T-cell (primary cell): Measurements from ENCODE around the gene HSPB3. TPM values are rescaled to one million over a fixed set of nuclear protein-coding genes. Genes with fewer than 3 reads are reported as not detected.
"Not testable (repeated sequence)": the region's sequence is repeated elsewhere in the genome, so short reads cannot be mapped to it uniquely, and the experiment has no call there.

ENCODE experiments used
- ATAC-seq, 4 experiments: fragments of 200-7000 bp in 3 of 4; fragments of 150-1000 bp in 1 of 4; cut with Tn5 transposase; replicated peaks in 1 of 4; 1 replicate in 3 of 4; 2 replicates in 1 of 4; pipeline ENCODE4 v1.10.0; 2021; ENCODE audit warnings: moderate library complexity in 3 of 4, mild to moderate bottlenecking in 2 of 4, moderate number of reproducible peaks in 1 of 4
- CTCF ChIA-PET, 2 donors: fragments of 300-600 bp; sonication (Branson Sonifier 250); formaldehyde crosslinking; loops; one replicate each; lab custom pipeline; 2022; ENCODE audit warnings: antibody characterized with exemption in 2 of 2; lab: Charles Lee
- POLR2A ChIA-PET, 2 donors: fragments of 300-600 bp; sonication (Branson Sonifier 250); formaldehyde crosslinking; loops; one replicate each; lab custom pipeline; 2022; ENCODE audit warnings: antibody characterized with exemption in 2 of 2; lab: Charles Lee
- DNase-seq, 35 experiments: peaks; one replicate each; pipeline versions ENCODE4 v3.0.0 to v3.0.0-alpha.2; 2013 to 2023
- H3K27ac ChIP-seq: one replicate; pipeline ENCODE4 v1.5.1; 2013; ENCODE audit warnings: low read length
- H3K27me3 ChIP-seq, 2 experiments: replicated peaks in 1 of 2; 1 replicate in 1 of 2; 2 replicates in 1 of 2; pipeline versions ENCODE4 v1.6.1 to v1.7.0; 2013; ENCODE audit warnings: low read length in 1 of 2, mixed read lengths in 1 of 2; ENCODE audit not compliant: control insufficient read depth in 2 of 2, insufficient read depth in 2 of 2; ENCODE audit errors: extremely low read depth in 1 of 2
- H3K36me3 ChIP-seq, 2 donors: 1 replicate in 1 of 2; 2 replicates in 1 of 2; pipeline versions ENCODE4 v1.6.1 to v1.7.0; 2013; ENCODE audit warnings: low read length in 1 of 2; ENCODE audit not compliant: control insufficient read depth in 2 of 2, insufficient read depth in 1 of 2; ENCODE audit errors: extremely low read depth in 1 of 2
- H3K4me1 ChIP-seq, 2 experiments: 1 replicate in 1 of 2; 2 replicates in 1 of 2; pipeline versions ENCODE4 v1.6.1 to v1.7.0; 2013; ENCODE audit warnings: low read length in 2 of 2, mixed read lengths in 1 of 2; ENCODE audit not compliant: insufficient read depth in 2 of 2, control insufficient read depth in 1 of 2; ENCODE audit errors: extremely low read depth in 1 of 2
- H3K4me3 ChIP-seq, 2 donors: 1 replicate in 1 of 2; 2 replicates in 1 of 2; pipeline versions ENCODE4 v1.5.1 to v1.7.0; 2013; ENCODE audit warnings: mild to moderate bottlenecking in 2 of 2, low read length in 1 of 2, moderate library complexity in 1 of 2; ENCODE audit not compliant: control insufficient read depth in 1 of 2; ENCODE audit errors: extremely low read depth in 1 of 2
- H3K9me3 ChIP-seq: 2 replicates; pipeline ENCODE4 v1.7.0; 2013
- H3K27ac Mint-ChIP-seq, 2 donors: one replicate each; pipeline ENCODE4 v1.8.0; 2020 to 2021; ENCODE audit warnings: mild to moderate bottlenecking in 2 of 2, mixed read lengths in 2 of 2
- H3K27me3 Mint-ChIP-seq, 2 donors: one replicate each; pipeline ENCODE4 v1.8.0; 2021 to 2022; ENCODE audit warnings: mixed read lengths in 2 of 2
- H3K36me3 Mint-ChIP-seq: one replicate; pipeline ENCODE4 v1.8.0; 2021; ENCODE audit warnings: mixed read lengths
- H3K4me1 Mint-ChIP-seq, 3 donors: one replicate each; pipeline ENCODE4 v1.8.0; 2020 to 2022; ENCODE audit warnings: mixed read lengths in 3 of 3, mild to moderate bottlenecking in 1 of 3
- H3K4me3 Mint-ChIP-seq, 3 donors: one replicate each; pipeline ENCODE4 v1.8.0; 2020 to 2022; ENCODE audit warnings: mild to moderate bottlenecking in 3 of 3, mixed read lengths in 3 of 3, moderate library complexity in 3 of 3
- H3K9me3 Mint-ChIP-seq, 3 donors: one replicate each; pipeline ENCODE4 v1.8.0; 2020 to 2022; ENCODE audit warnings: mixed read lengths in 3 of 3
- WGBS: methylation state at CpG from one replicate; pipeline ENCODE4 v1.1.5; 2013; ENCODE audit warnings: missing lambda C conversion rate; ENCODE audit not compliant: insufficient coverage; 5-methylcytosine and 5-hydroxymethylcytosine counted together
- total RNA-seq, 35 experiments: library from RNA in 6 of 35; stranded (reverse) in 6 of 35; fragments of 120-200 nt in 1 of 35; gene quantifications; one replicate each; pipeline versions ENCODE4 v1.2.1 to v1.2.4 and lab custom pipeline; 2013 to 2026

The HSPB3 gene
- total RNA-seq, 5 donors from 2014 or later (not counting 1 experiment from before 2014, with no cell fraction given): not detected

DNA sequence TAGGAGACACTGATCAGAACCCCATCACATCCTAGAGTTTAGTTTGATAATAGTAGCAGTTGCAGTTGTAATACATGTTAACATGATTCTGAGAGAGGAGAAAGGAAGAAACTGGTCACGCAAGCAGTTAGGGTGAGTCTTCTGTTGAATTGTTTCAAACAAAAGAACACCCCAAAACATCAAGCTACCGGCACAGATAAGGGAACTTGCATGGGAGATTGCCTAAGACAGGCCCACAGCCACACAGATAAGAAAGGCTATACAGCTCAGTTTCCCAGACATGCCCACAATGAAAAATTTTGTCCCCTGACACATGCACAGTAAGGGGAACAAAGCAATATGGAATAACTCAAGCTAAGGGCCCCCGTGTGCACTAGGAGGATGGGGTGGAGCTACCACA is 15.9 kb downstream of the HSPB3 start:
- CTCF ChIA-PET: interaction anchor here (1.5 to 2.8 kb wide), 4 partner anchors 10 to 374 kb away, joined by 4 to 9 read pairs (median 4); no protein-coding TSS in a partner anchor
- H3K4me3 Mint-ChIP-seq: no peak overlapping the region
- no peak for DNase-seq
- H3K4me1 ChIP-seq: no peaks in the 10 kb centered on the region
- WGBS: 0% methylated on average over 1 of the region's 3 CpGs
- H3K27ac ChIP-seq: no peak overlapping the region
- H3K36me3 Mint-ChIP-seq: peaks cover 3% of the 10 kb centered on the region
- no peak for ATAC-seq
- POLR2A ChIA-PET: no interaction called here
- peaks cover 4 to 9% of the 10 kb centered on the region in 2 donors for H3K27me3 Mint-ChIP-seq
- H3K4me3 ChIP-seq: no peak overlapping the region
- H3K9me3 Mint-ChIP-seq: peaks cover 0 to 4% (median 0%) of the 10 kb centered on the region in 3 donors
- H3K9me3 ChIP-seq: no peaks in the 10 kb centered on the region
- H3K27me3 ChIP-seq: peaks cover 0 to 7% of the 10 kb centered on the region in 2 experiments
- no peak overlapping the region for H3K27ac Mint-ChIP-seq
- H3K36me3 ChIP-seq: no peaks in the 10 kb centered on the region
- peaks cover 7 to 10% (median 9%) of the 10 kb centered on the region in 3 donors for H3K4me1 Mint-ChIP-seq

DNA sequence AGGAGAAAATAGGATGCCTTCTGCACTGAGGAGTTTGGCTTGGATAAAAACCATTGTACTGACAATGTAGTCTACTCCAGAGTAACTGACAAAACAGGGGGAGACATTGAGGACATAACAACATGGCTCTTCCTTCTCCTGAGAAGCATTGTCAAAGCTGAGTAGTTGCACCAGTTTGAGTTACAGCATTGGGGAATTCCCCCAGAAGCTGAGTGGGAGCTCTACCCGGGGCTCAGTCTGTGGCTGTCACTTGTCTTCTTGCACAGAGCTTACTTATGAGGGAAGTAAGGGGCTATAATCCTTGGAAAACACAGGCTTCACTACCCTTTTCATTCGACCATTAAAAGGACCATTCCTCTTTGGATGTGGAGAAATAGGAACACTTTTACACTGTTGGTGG is 21.2 kb downstream of the HSPB3 start:
- Mint-ChIP-seq H3K9me3 (peaks cover 0 to 3% (median 0%) of the 10 kb centered on the region in 3 donors), H3K36me3 (peaks cover 3% of the 10 kb centered on the region), H3K27me3 (peaks cover 14 to 19% of the 10 kb centered on the region in 2 donors), H3K4me3 (no peak overlapping the region), H3K27ac (no peak overlapping the region), H3K4me1 (no peaks in the 10 kb centered on the region)
- no CpG with 5 or more reads among the region's 2 CpGs for WGBS
- CTCF ChIA-PET: no interaction called here
- no peak overlapping the region for H3K27ac ChIP-seq
- no peak overlapping the region for H3K4me3 ChIP-seq
- H3K36me3 ChIP-seq: no peaks in the 10 kb centered on the region
- POLR2A ChIA-PET: interaction anchor here in 1 of 2 donors (0.6 kb wide), 1 partner anchor 27 kb away, joined by 3 read pairs; no protein-coding TSS in a partner anchor
- no peak for ATAC-seq
- peaks cover 0 to 6% of the 10 kb centered on the region in 2 experiments for H3K27me3 ChIP-seq
- no peaks in the 10 kb centered on the region for H3K4me1 ChIP-seq
- no peak for DNase-seq
- no peaks in the 10 kb centered on the region for H3K9me3 ChIP-seq

DNA sequence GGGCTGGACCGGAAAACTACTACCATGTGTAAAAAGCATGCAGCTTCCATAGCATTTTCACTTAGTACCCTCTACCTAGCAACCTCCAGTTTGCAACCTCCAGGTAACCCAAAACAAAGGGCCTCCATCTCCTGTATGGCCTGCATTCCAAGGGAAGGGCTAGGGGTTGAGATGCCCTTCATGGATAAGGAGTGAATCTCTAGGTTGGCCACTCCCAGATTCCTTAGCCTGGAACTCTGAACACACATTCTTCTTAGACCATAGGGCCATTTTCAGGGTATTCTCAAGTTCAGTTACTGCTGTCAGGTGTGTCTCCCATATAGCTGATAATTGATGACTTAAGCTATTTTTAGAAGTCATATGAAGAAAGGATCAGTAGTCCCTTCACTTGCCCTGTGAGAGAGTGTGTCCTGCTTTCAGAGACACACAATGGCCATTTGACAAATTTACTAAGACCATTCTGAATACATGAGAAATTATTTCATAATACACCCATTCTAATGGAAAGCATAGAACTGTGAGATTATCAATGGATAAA is 22.5 kb downstream of the HSPB3 start:
- Mint-ChIP-seq H3K4me3 (no peak overlapping the region), H3K36me3 (peaks cover 3% of the 10 kb centered on the region), H3K27ac (no peak overlapping the region), H3K9me3 (peaks cover 0 to 3% (median 0%) of the 10 kb centered on the region in 3 donors), H3K27me3 (peaks cover 18 to 24% of the 10 kb centered on the region in 2 donors), H3K4me1 (no peaks in the 10 kb centered on the region)
- no peaks in the 10 kb centered on the region for H3K9me3 ChIP-seq
- DNase-seq (no peak), ATAC-seq (no peak)
- POLR2A ChIA-PET: no interaction called here
- no peak overlapping the region for H3K4me3 ChIP-seq
- CTCF ChIA-PET: interaction anchor here in 1 of 2 donors (2.1 kb wide), 1 partner anchor 11 kb away, joined by 11 read pairs; no protein-coding TSS in a partner anchor
- H3K27me3 ChIP-seq: peaks cover 0 to 9% of the 10 kb centered on the region in 2 experiments
- WGBS: no CpG with 5 or more reads among the region's 1 CpG
- H3K27ac ChIP-seq: no peak overlapping the region
- no peaks in the 10 kb centered on the region for H3K36me3 ChIP-seq
- no peaks in the 10 kb centered on the region for H3K4me1 ChIP-seq

GRCh38 chr5:54480296-54480695 is 24.8 kb downstream of the HSPB3 start:
- no peak overlapping the region for H3K27ac Mint-ChIP-seq
- ATAC-seq (no peak), DNase-seq (no peak)
- ChIA-PET POLR2A (no interaction called here), CTCF (interaction anchor here in 1 of 2 donors (1.1 kb wide), 1 partner anchor 9 kb away, joined by 5 read pairs; no protein-coding TSS in a partner anchor)
- H3K27me3 ChIP-seq: peaks cover 0 to 6% of the 10 kb centered on the region in 2 experiments
- H3K9me3 Mint-ChIP-seq: peaks cover 0 to 3% (median 0%) of the 10 kb centered on the region in 3 donors
- no peaks in the 10 kb centered on the region for H3K4me1 ChIP-seq
- H3K36me3 ChIP-seq: no peaks in the 10 kb centered on the region
- H3K9me3 ChIP-seq: no peaks in the 10 kb centered on the region
- H3K36me3 Mint-ChIP-seq: no peaks in the 10 kb centered on the region
- peaks cover 18 to 24% of the 10 kb centered on the region in 2 donors for H3K27me3 Mint-ChIP-seq
- H3K4me3 Mint-ChIP-seq: no peak overlapping the region
- H3K4me1 Mint-ChIP-seq: no peaks in the 10 kb centered on the region
- no peak overlapping the region for H3K4me3 ChIP-seq
- H3K27ac ChIP-seq: no peak overlapping the region

GRCh38 chr5:54484219-54484894 is 28.9 kb downstream of the HSPB3 start:
- Mint-ChIP-seq H3K4me1 (peaks cover 0 to 4% (median 0%) of the 10 kb centered on the region in 3 donors), H3K4me3 (no peak overlapping the region), H3K27me3 (peaks cover 13 to 16% of the 10 kb centered on the region in 2 donors), H3K27ac (no peak overlapping the region), H3K9me3 (no peaks in the 10 kb centered on the region), H3K36me3 (no peaks in the 10 kb centered on the region)
- Histone ChIP-seq H3K27me3 (peaks cover 0 to 6% of the 10 kb centered on the region in 2 experiments), H3K4me3 (no peak overlapping the region), H3K36me3 (no peaks in the 10 kb centered on the region), H3K9me3 (no peaks in the 10 kb centered on the region), H3K4me1 (no peaks in the 10 kb centered on the region), H3K27ac (no peak overlapping the region)
- DNase-seq (no peak), ATAC-seq (no peak)
- WGBS: 88% methylated on average over 4 of the region's 5 CpGs
- CTCF ChIA-PET: interaction anchor here in 1 of 2 donors (0.7 kb wide), 1 partner anchor 383 kb away, joined by 3 read pairs; no protein-coding TSS in a partner anchor
- POLR2A ChIA-PET: no interaction called here

GRCh38 chr5:54485659-54486058 is 30.2 kb downstream of the HSPB3 start:
- POLR2A ChIA-PET, H3K36me3 ChIP-seq, H3K9me3 ChIP-seq, CTCF ChIA-PET, DNase-seq, H3K36me3 Mint-ChIP-seq, H3K9me3 Mint-ChIP-seq, H3K4me1 Mint-ChIP-seq, H3K27me3 Mint-ChIP-seq, H3K4me3 ChIP-seq, H3K4me1 ChIP-seq, ATAC-seq, H3K27ac Mint-ChIP-seq, H3K27ac ChIP-seq, H3K27me3 ChIP-seq, H3K4me3 Mint-ChIP-seq: not testable (repeated sequence)
